Large intestine (tissue), 3 donors: ENCODE data around the gene CELF5. TPM values are rescaled to one million over a fixed set of nuclear protein-coding genes. Genes with fewer than 3 reads are reported as not detected.

Experiments
- DNase-seq, 2 donors: peaks; one replicate each; pipeline versions ENCODE4 v3.0.0 to v3.0.0-alpha.2; 2013
- H3K27ac ChIP-seq: one replicate; pipeline ENCODE4 v1.5.1; 2013; ENCODE audit warnings: low read length
- H3K27me3 ChIP-seq: 2 replicates; pipeline ENCODE4 v1.6.1; 2013; ENCODE audit warnings: low read length; ENCODE audit not compliant: control insufficient read depth, insufficient read depth
- H3K36me3 ChIP-seq: 2 replicates; pipeline ENCODE4 v1.6.1; 2013; ENCODE audit warnings: low read length; ENCODE audit not compliant: control insufficient read depth, insufficient read depth
- H3K4me1 ChIP-seq: one replicate; pipeline ENCODE4 v1.6.1; 2013; ENCODE audit warnings: low read length; ENCODE audit not compliant: control insufficient read depth, insufficient read depth
- H3K4me3 ChIP-seq: one replicate; pipeline ENCODE4 v1.5.1; 2013; ENCODE audit warnings: low read length
- H3K9me3 ChIP-seq: one replicate; pipeline ENCODE4 v1.6.1; 2013; ENCODE audit warnings: mild to moderate bottlenecking, low read depth, low read length, moderate library complexity; ENCODE audit not compliant: control insufficient read depth
- WGBS: methylation state at CpG from one replicate; pipeline ENCODE4 v1.1.5; 2013; ENCODE audit warnings: low lambda C conversion rate; ENCODE audit not compliant: insufficient coverage; 5-methylcytosine and 5-hydroxymethylcytosine counted together
- polyA plus RNA-seq: library from polyadenylated mRNA; unstranded; fragments of 120-200 nt; gene quantifications from one replicate; pipeline ENCODE4 v1.2.1, GENCODE V29; 2013

The CELF5 gene
- polyA plus RNA-seq, 1 donor, result 3.1 TPM

- H3K4me3 ChIP-seq, result no peak overlapping the region
- 88% methylated on average over 1 of the region's 1 CpG for WGBS
- H3K9me3 ChIP-seq, result no peaks in the 10 kb centered on the region
- H3K27ac ChIP-seq, result no peak overlapping the region
- H3K27me3 ChIP-seq, result peaks cover 15% of the 10 kb centered on the region
- no peaks in the 10 kb centered on the region for H3K36me3 ChIP-seq
- DNase-seq, result no peak
- no peaks in the 10 kb centered on the region for H3K4me1 ChIP-seq
These were observed 85.8 kb downstream of the CELF5 start for GRCh38 chr19:3310280-3310679.

DNA sequence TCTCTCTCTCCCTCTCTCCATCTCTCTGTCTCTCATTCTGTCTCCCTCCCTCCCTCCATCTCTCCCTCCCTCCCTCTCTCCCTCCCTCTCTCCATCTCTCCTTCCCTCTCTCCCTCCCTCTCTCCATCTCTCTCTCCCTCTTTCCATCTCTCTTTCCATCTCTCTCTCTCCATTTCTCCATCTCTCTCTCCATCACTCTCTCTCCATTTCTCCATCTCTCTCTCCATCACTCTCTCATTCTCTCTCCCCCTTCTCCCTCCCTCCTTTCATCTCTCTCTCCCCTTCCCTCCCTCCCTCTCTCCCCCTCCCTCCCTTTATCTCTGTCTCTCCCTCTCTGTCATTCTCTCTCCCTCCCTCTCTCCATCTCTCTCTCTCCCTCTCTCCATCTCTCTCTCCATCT is 86.2 kb downstream of the CELF5 start:
- no peak for DNase-seq
- H3K27me3 ChIP-seq, result peaks cover 15% of the 10 kb centered on the region

GRCh38 chr19:3313199-3313575 is 88.7 kb downstream of the CELF5 start:
- peaks cover 10% of the 10 kb centered on the region for H3K27me3 ChIP-seq
- WGBS, result no CpG with 5 or more reads among the region's 13 CpGs

More for the DNA sequence above, 86.2 kb downstream of the CELF5 start:
- Histone ChIP-seq H3K27ac (no peak overlapping the region), H3K4me1 (no peaks in the 10 kb centered on the region), H3K9me3 (no peaks in the 10 kb centered on the region), H3K4me3 (no peak overlapping the region), H3K36me3 (no peaks in the 10 kb centered on the region)

GRCh38 chr19:3314962-3315675 is 90.7 kb downstream of the CELF5 start:
- H3K9me3 ChIP-seq, result no peaks in the 10 kb centered on the region
- H3K4me1 ChIP-seq, result no peaks in the 10 kb centered on the region
- WGBS, result no CpG with 5 or more reads among the region's 30 CpGs
- no peak for DNase-seq
- peaks cover 10% of the 10 kb centered on the region for H3K27me3 ChIP-seq
- H3K27ac ChIP-seq, result no peak overlapping the region
- no peaks in the 10 kb centered on the region for H3K36me3 ChIP-seq
- H3K4me3 ChIP-seq, result no peak overlapping the region

More at GRCh38 chr19:3313199-3313575, 88.7 kb downstream of the CELF5 start:
- Histone ChIP-seq H3K4me3 (no peak overlapping the region), H3K9me3 (no peaks in the 10 kb centered on the region), H3K4me1 (no peaks in the 10 kb centered on the region), H3K36me3 (no peaks in the 10 kb centered on the region), H3K27ac (no peak overlapping the region)
- DNase-seq, result no peak

- peaks cover 10% of the 10 kb centered on the region for H3K27me3 ChIP-seq
- no peak for DNase-seq
- no peaks in the 10 kb centered on the region for H3K9me3 ChIP-seq
- no CpG with 5 or more reads among the region's 7 CpGs for WGBS
- H3K4me1 ChIP-seq, result no peaks in the 10 kb centered on the region
- H3K36me3 ChIP-seq, result no peaks in the 10 kb centered on the region
- no peak overlapping the region for H3K27ac ChIP-seq
- H3K4me3 ChIP-seq, result no peak overlapping the region
These were observed 91.2 kb downstream of the CELF5 start for GRCh38 chr19:3315676-3315973.

DNA sequence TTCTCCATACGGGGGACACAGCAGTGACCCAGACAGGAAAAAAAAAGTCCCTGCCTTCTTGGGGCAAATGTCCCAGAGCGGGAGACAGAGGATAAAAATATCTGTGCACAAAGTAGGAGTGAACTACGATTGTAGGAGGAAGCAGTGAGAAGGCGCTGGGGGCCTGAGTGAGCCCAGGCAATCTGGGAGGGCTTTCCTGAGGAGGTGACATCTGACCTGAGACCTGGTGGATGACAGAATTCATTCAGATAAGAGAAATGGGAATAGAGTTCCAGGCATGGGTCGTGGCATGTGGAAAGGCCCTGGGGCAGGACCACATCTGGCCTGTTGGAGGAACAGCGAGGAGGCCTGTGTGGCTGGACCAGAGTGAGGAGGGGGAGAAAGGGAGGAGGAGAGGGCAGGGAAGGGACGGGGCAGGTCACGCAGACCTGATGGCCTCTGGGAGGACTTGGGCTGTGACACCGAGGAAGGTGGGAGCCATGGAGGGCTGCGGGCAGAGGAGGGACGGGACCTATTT is 91.7 kb downstream of the CELF5 start:
- Histone ChIP-seq H3K27me3 (peaks cover 10% of the 10 kb centered on the region), H3K36me3 (no peaks in the 10 kb centered on the region), H3K4me3 (no peak overlapping the region), H3K27ac (no peak overlapping the region), H3K4me1 (no peaks in the 10 kb centered on the region), H3K9me3 (no peaks in the 10 kb centered on the region)
- WGBS, result no CpG with 5 or more reads among the region's 11 CpGs
- no peak for DNase-seq

GRCh38 chr19:3316659-3317207 is 92.3 kb downstream of the CELF5 start:
- no peaks in the 10 kb centered on the region for H3K4me1 ChIP-seq
- DNase-seq, result no peak
- H3K27me3 ChIP-seq, result peaks cover 5% of the 10 kb centered on the region
- no peaks in the 10 kb centered on the region for H3K9me3 ChIP-seq
- H3K4me3 ChIP-seq, result no peak overlapping the region
- H3K27ac ChIP-seq, result no peak overlapping the region
- H3K36me3 ChIP-seq, result no peaks in the 10 kb centered on the region
- WGBS, result no CpG with 5 or more reads among the region's 5 CpGs

GRCh38 chr19:3319643-3320353 is 95.3 kb downstream of the CELF5 start:
- DNase-seq, result no peak
- no peaks in the 10 kb centered on the region for H3K36me3 ChIP-seq
- no peak overlapping the region for H3K27ac ChIP-seq
- H3K27me3 ChIP-seq, result no peaks in the 10 kb centered on the region
- no peaks in the 10 kb centered on the region for H3K9me3 ChIP-seq
- WGBS, result 40% methylated on average over 1 of the region's 18 CpGs
- no peaks in the 10 kb centered on the region for H3K4me1 ChIP-seq
- H3K4me3 ChIP-seq, result no peak overlapping the region

DNA sequence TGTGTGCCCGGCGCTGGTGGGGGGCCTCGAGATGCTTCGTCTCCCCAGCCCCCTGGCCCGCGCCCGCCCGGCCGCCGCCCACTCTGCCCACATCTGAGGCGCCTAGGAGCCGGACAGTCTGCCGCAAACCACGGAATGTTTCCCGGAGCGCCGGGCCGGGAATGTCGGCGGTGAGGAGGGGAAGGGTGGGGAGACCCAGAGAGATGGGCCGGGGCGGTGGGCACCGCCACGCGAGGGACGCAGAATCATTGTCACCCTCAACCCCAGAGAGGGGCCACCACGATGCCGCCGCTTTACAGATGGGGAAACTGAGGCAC is 95.9 kb downstream of the CELF5 start:
- no peak for DNase-seq
- no peak overlapping the region for H3K4me3 ChIP-seq
- 60% methylated on average over 1 of the region's 29 CpGs for WGBS
- no peaks in the 10 kb centered on the region for H3K36me3 ChIP-seq
- H3K27me3 ChIP-seq, result no peaks in the 10 kb centered on the region
- no peak overlapping the region for H3K27ac ChIP-seq
- H3K4me1 ChIP-seq, result no peaks in the 10 kb centered on the region
- H3K9me3 ChIP-seq, result no peaks in the 10 kb centered on the region

DNA sequence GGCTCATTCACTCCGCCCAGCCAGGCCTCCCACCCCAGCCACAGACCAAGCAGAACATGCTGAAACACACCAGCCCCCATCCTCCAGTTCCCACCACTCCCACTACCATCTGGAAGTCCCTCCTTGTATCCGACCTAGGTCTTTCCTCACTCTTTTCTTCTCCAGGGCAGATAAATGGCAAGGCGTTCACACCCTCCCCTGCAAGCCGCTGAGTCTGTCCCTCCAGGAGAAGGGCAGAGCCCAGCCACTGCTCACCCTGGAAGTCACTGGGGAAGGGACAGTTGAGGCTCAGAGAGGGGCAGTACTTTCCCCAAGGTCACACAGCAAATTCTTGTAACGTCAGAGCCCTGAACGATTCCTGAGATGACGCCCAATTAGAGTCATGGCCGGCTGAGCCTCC is 96.4 kb downstream of the CELF5 start:
- DNase-seq, result no peak
- Histone ChIP-seq H3K4me3 (no peak overlapping the region), H3K27me3 (no peaks in the 10 kb centered on the region), H3K9me3 (no peaks in the 10 kb centered on the region), H3K36me3 (no peaks in the 10 kb centered on the region), H3K27ac (no peak overlapping the region), H3K4me1 (no peaks in the 10 kb centered on the region)
- WGBS, result no CpG with 5 or more reads among the region's 8 CpGs

- H3K27ac ChIP-seq, result no peak overlapping the region
- DNase-seq, result no peak
- no CpG with 5 or more reads among the region's 6 CpGs for WGBS
- no peaks in the 10 kb centered on the region for H3K4me1 ChIP-seq
- no peaks in the 10 kb centered on the region for H3K36me3 ChIP-seq
- H3K4me3 ChIP-seq, result no peak overlapping the region
- no peaks in the 10 kb centered on the region for H3K9me3 ChIP-seq
- H3K27me3 ChIP-seq, result no peaks in the 10 kb centered on the region
These were observed 97.2 kb downstream of the CELF5 start for GRCh38 chr19:3321696-3322095.
